Stomach smooth muscle (tissue), 2 donors: ENCODE measurements around the gene CCT6A.
"Not testable (repeated sequence)": the region's sequence is repeated elsewhere in the genome, so short reads cannot be mapped to it uniquely, and the experiment has no call there.

Experiments used
- H3K27ac ChIP-seq: one replicate; pipeline ENCODE4 v1.7.0; 2013; ENCODE audit warnings: mild to moderate bottlenecking, low read length, inconsistent platforms
- H3K27me3 ChIP-seq, 2 donors: one replicate each; pipeline ENCODE4 v1.7.0; 2013; ENCODE audit warnings: low read length in 2 of 2; ENCODE audit not compliant: insufficient read depth in 2 of 2, control insufficient read depth in 1 of 2
- H3K36me3 ChIP-seq, 2 donors: one replicate each; pipeline ENCODE4 v1.7.0; 2013; ENCODE audit warnings: low read length in 2 of 2; ENCODE audit not compliant: control insufficient read depth in 2 of 2, insufficient read depth in 2 of 2
- H3K4me1 ChIP-seq: one replicate; pipeline ENCODE4 v1.7.0; 2013; ENCODE audit warnings: low read length; ENCODE audit not compliant: control insufficient read depth, insufficient read depth
- H3K4me3 ChIP-seq, 2 donors: one replicate each; pipeline ENCODE4 v1.7.0; 2013; ENCODE audit warnings: low read length in 2 of 2
- H3K9ac ChIP-seq, 2 donors: one replicate each; pipeline ENCODE4 v1.7.0; 2013; ENCODE audit warnings: low read length in 2 of 2, mild to moderate bottlenecking in 1 of 2
- H3K9me3 ChIP-seq, 2 donors: one replicate each; pipeline ENCODE4 v1.7.0; 2013; ENCODE audit warnings: low read length in 2 of 2; ENCODE audit not compliant: control insufficient read depth in 2 of 2
- donor health status: healthy.
- donor health status: Pancreatic carcinoma.

Gene CCT6A

GRCh38 chr7:56098187-56099008 lies 46.8 kb downstream of the CCT6A start:
- not testable (repeated sequence) for H3K4me3 ChIP-seq, H3K4me1 ChIP-seq, H3K9ac ChIP-seq, H3K27ac ChIP-seq, H3K27me3 ChIP-seq, H3K9me3 ChIP-seq
- H3K36me3 ChIP-seq = peaks cover 25 to 30% of the 10 kb centered on the region in 2 donors

- H3K27me3 ChIP-seq = no peaks in the 10 kb centered on the region
- no peaks in the 10 kb centered on the region for H3K9me3 ChIP-seq
- no peak overlapping the region for H3K4me3 ChIP-seq
- H3K4me1 ChIP-seq = peaks cover under 1% of the 10 kb centered on the region
- peaks cover 33 to 38% of the 10 kb centered on the region in 2 donors for H3K36me3 ChIP-seq
- no peak overlapping the region for H3K27ac ChIP-seq
- H3K9ac ChIP-seq = no peak overlapping the region
Observed at GRCh38 chr7:56099653-56100052, 48.1 kb downstream of the CCT6A start.

DNA sequence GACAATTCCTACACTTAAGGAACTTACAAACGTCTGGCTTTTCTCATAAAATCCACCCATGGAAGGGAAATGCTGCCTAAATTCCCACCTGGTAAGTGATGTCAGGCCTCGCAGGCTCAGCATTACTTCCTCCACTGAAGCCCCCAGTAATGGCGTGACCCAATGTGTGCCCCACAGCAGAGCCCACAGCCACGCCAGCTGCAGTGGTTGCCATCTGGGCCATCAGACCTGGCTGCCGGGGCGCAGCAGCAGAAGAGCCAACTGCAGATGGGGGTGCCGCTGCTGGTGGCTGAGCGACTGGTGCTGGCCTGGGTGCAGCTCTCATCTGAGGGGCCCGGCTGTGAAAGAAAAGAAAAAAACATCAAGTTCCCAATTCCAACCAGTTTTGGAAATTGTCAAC lies 52.6 kb downstream of the CCT6A start:
- not testable (repeated sequence) for H3K9ac ChIP-seq, H3K9me3 ChIP-seq, H3K4me3 ChIP-seq, H3K27me3 ChIP-seq, H3K27ac ChIP-seq
- H3K4me1 ChIP-seq = peaks cover 10% of the 10 kb centered on the region
- peaks cover 32 to 38% of the 10 kb centered on the region in 2 donors for H3K36me3 ChIP-seq

GRCh38 chr7:56105508-56105907 lies 53.9 kb downstream of the CCT6A start:
- H3K27ac ChIP-seq = peak overlapping the region; percentile 88
- peak overlapping the region; percentile 98 for H3K9ac ChIP-seq
- no peaks in the 10 kb centered on the region for H3K9me3 ChIP-seq
- no peaks in the 10 kb centered on the region for H3K27me3 ChIP-seq
- H3K36me3 ChIP-seq = peaks cover 24 to 29% of the 10 kb centered on the region in 2 donors
- peaks cover 10% of the 10 kb centered on the region for H3K4me1 ChIP-seq
- H3K4me3 ChIP-seq = peak overlapping the region; percentile 95 to 98

DNA sequence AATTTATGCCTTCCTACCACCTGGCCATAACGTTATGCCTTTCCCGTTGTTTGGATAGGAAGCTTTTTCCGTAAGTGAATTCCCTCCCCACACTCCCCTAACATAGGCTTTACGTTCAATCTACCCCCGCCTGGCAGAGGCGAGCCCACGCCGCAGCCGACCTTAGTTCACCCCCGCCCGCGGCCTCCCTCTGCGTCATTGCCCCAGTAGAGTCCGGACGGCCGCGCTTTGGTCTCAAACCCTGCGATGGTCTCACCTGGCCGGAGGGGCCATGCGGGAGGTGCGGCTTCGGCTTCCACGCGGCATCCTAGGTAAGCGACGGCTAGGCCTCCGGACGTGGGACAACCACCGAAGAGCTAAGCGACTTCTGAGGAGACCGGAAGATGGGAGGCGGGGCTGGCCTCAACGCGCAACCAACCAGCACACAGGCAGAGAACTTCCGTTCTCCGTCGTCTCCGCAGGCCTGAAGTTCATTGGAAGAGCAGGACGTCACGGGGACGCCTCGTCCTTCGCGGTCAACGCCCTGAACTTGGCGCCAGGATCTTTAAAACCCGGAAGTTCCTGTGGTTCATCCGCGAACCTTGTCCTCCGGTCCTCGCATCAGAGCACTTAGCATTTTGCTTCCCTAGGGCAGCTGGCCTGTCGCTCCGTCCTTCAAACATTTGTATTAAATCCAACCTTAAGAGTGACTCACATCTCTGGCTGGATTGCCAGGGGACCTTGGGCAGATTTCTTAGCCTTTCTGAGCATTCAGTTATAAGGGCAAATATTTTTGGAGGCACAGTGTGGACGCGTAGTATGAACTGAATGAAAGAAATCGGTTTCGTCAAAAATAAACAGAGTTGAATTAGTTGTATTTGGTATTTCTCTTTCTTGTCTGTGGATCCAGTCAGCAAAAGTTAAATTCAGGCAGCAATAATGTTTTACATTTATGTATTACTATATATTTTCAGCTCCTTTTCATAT lies 54.8 kb downstream of the CCT6A start, which contains the start of gene CHCHD2:
Gene CHCHD2 (minus strand): TSS at position 369 of the 966 bp plus-strand sequence. CDS start 63 bp downstream, at position 306.
- peak within 1 kb of the TSS; percentile 95 to 98 for H3K4me3 ChIP-seq
- peaks cover 10% of the 10 kb centered on the region for H3K4me1 ChIP-seq
- H3K9me3 ChIP-seq = no peaks in the 10 kb centered on the region
- peak within 1 kb of the TSS; percentile 88 for H3K27ac ChIP-seq
- H3K27me3 ChIP-seq = no peaks in the 10 kb centered on the region
- peaks cover 19 to 20% of the 10 kb centered on the region in 2 donors for H3K36me3 ChIP-seq
- H3K9ac ChIP-seq = peak within 1 kb of the TSS; percentile 98

DNA sequence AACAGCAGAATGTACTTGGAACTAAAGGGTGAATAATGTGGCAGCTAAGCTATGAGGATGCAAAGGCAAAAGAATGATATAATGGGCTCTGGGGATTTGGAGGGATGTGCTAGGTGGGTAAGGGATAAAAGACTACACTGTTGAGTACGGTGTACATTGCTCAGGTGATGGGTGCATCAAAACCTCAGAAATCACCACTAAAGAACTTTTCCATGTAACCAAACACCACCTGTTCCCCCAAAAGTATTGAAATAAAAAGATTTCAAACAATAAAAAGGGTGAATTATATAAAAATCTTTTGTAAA lies 56.3 kb downstream of the CCT6A start:
- peaks cover 10% of the 10 kb centered on the region for H3K4me1 ChIP-seq
- no peaks in the 10 kb centered on the region for H3K27me3 ChIP-seq
- H3K36me3 ChIP-seq = peaks cover 9 to 11% of the 10 kb centered on the region in 2 donors
- no peak overlapping the region for H3K27ac ChIP-seq
- no peak overlapping the region for H3K9ac ChIP-seq
- H3K4me3 ChIP-seq = no peak overlapping the region
- H3K9me3 ChIP-seq = no peaks in the 10 kb centered on the region

GRCh38 chr7:56110611-56111010 lies 59.0 kb downstream of the CCT6A start:
- no peak overlapping the region for H3K27ac ChIP-seq
- H3K9me3 ChIP-seq = no peaks in the 10 kb centered on the region
- peaks cover 2% of the 10 kb centered on the region for H3K4me1 ChIP-seq
- H3K36me3 ChIP-seq = no peaks in the 10 kb centered on the region
- no peak overlapping the region for H3K4me3 ChIP-seq
- no peaks in the 10 kb centered on the region for H3K27me3 ChIP-seq
- H3K9ac ChIP-seq = no peak overlapping the region

DNA sequence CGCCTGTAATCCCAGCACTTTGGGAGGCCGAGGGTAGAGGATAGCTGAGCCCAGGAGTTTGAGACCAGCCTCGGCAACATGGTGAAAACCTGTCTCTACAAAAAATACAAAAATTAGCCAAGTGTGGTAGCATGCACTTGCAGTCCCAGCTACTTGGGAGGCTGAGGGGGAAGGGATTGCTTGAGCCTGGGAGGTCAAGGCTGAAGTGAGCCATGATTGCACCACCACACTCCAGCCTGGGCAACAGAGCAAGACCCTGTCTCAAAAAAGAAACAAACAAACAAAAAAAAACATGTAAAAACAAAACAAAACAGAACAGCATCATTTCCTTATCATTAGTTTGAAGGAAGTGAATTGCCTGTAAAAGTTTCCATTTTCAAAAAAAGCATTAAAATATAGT lies 60.7 kb downstream of the CCT6A start:
- not testable (repeated sequence) for H3K9me3 ChIP-seq, H3K36me3 ChIP-seq, H3K9ac ChIP-seq, H3K27ac ChIP-seq, H3K4me1 ChIP-seq, H3K4me3 ChIP-seq, H3K27me3 ChIP-seq
